ENCODE results near the gene AFF4. TPM values are rescaled to one million over a fixed set of nuclear protein-coding genes. Genes with fewer than 3 reads are reported as not detected.

Gene AFF4
- total RNA-seq, 2 donors from 2014 or later, result 39.7 to 40.4 TPM

- Mint-ChIP-seq H3K4me1 (ENCODE audit: low read depth in 2 of 2) (peaks cover 9 to 12% of the 10 kb centered on the region in 2 donors), H3K9me3 (no peaks in the 10 kb centered on the region), H3K27me3 (no peaks in the 10 kb centered on the region), H3K27ac (peak overlapping the region; percentile 15 to 57), H3K36me3 (peaks cover 32% of the 10 kb centered on the region), H3K4me3 (no peak overlapping the region)
- ATAC-seq, result no peak
- no peak for DNase-seq (ENCODE audit: low spot score)
Measured at GRCh38 chr5:132895719-132896305, 67.6 kb downstream of the AFF4 start.

GRCh38 chr5:132890817-132891216 lies 72.6 kb downstream of the AFF4 start:
- Mint-ChIP-seq H3K27me3 (no peaks in the 10 kb centered on the region), H3K9me3 (no peaks in the 10 kb centered on the region), H3K4me3 (no peak overlapping the region), H3K4me1 (ENCODE audit: low read depth in 2 of 2) (peaks cover 0 to 8% of the 10 kb centered on the region in 2 donors), H3K36me3 (peaks cover 34% of the 10 kb centered on the region), H3K27ac (no peak overlapping the region)
- no peak for ATAC-seq
- DNase-seq (ENCODE audit: low spot score), result no peak

- ATAC-seq (no peak), DNase-seq (ENCODE audit: low spot score) (no peak)
- peaks cover 0 to 8% of the 10 kb centered on the region in 2 donors for H3K4me1 Mint-ChIP-seq (ENCODE audit: low read depth in 2 of 2)
- H3K27me3 Mint-ChIP-seq, result no peaks in the 10 kb centered on the region
- H3K27ac Mint-ChIP-seq, result no peak overlapping the region
- H3K9me3 Mint-ChIP-seq, result no peaks in the 10 kb centered on the region
- no peak overlapping the region for H3K4me3 Mint-ChIP-seq
- H3K36me3 Mint-ChIP-seq, result peaks cover 30% of the 10 kb centered on the region
Measured at GRCh38 chr5:132889501-132889900, 73.9 kb downstream of the AFF4 start.

- Mint-ChIP-seq H3K27ac (peak overlapping the region in 1 of 2 donors; percentile 30), H3K36me3 (peaks cover 32% of the 10 kb centered on the region), H3K9me3 (no peaks in the 10 kb centered on the region), H3K4me3 (no peak overlapping the region), H3K4me1 (ENCODE audit: low read depth in 2 of 2) (peaks cover 0 to 6% of the 10 kb centered on the region in 2 donors), H3K27me3 (no peaks in the 10 kb centered on the region)
- ATAC-seq, result no peak
- no peak for DNase-seq (ENCODE audit: low spot score)
Measured at GRCh38 chr5:132887283-132887682, 76.2 kb downstream of the AFF4 start.

- peaks cover 26% of the 10 kb centered on the region for H3K36me3 Mint-ChIP-seq
- DNase-seq (ENCODE audit: low spot score), result no peak
- H3K9me3 Mint-ChIP-seq, result no peaks in the 10 kb centered on the region
- ATAC-seq, result no peak
- H3K4me1 Mint-ChIP-seq (ENCODE audit: low read depth in 2 of 2), result peaks cover 0 to 6% of the 10 kb centered on the region in 2 donors
- H3K27ac Mint-ChIP-seq, result peak overlapping the region in 1 of 2 donors; percentile 30
- no peak overlapping the region for H3K4me3 Mint-ChIP-seq
- no peaks in the 10 kb centered on the region for H3K27me3 Mint-ChIP-seq
Measured at GRCh38 chr5:132886064-132886823, 77.2 kb downstream of the AFF4 start.

GRCh38 chr5:132884548-132884947 lies 78.9 kb downstream of the AFF4 start:
- DNase-seq (ENCODE audit: low spot score), result no peak
- peak overlapping the region; percentile 50 to 67 for H3K27ac Mint-ChIP-seq
- H3K27me3 Mint-ChIP-seq, result no peaks in the 10 kb centered on the region
- no peaks in the 10 kb centered on the region for H3K9me3 Mint-ChIP-seq
- peaks cover 0 to 4% of the 10 kb centered on the region in 2 donors for H3K4me1 Mint-ChIP-seq (ENCODE audit: low read depth in 2 of 2)
- peaks cover 26% of the 10 kb centered on the region for H3K36me3 Mint-ChIP-seq
- ATAC-seq, result no peak
- no peak overlapping the region for H3K4me3 Mint-ChIP-seq

GRCh38 chr5:132883261-132883834 lies 80.1 kb downstream of the AFF4 start:
- peaks cover 0 to 4% of the 10 kb centered on the region in 2 donors for H3K4me1 Mint-ChIP-seq (ENCODE audit: low read depth in 2 of 2)
- ATAC-seq (peak in 1 of 2 donors; percentile 63), DNase-seq (ENCODE audit: low spot score) (no peak)
- no peaks in the 10 kb centered on the region for H3K9me3 Mint-ChIP-seq
- H3K27ac Mint-ChIP-seq, result peak overlapping the region; percentile 50 to 67
- H3K27me3 Mint-ChIP-seq, result no peaks in the 10 kb centered on the region
- peaks cover 26% of the 10 kb centered on the region for H3K36me3 Mint-ChIP-seq
- H3K4me3 Mint-ChIP-seq, result no peak overlapping the region

GRCh38 chr5:132877938-132878337 lies 85.5 kb downstream of the AFF4 start:
- no peak for DNase-seq (ENCODE audit: low spot score)
- Mint-ChIP-seq H3K27me3 (no peaks in the 10 kb centered on the region), H3K9me3 (no peaks in the 10 kb centered on the region), H3K4me3 (no peak overlapping the region), H3K36me3 (peaks cover 5% of the 10 kb centered on the region), H3K4me1 (ENCODE audit: low read depth in 2 of 2) (peaks cover 0 to 3% of the 10 kb centered on the region in 2 donors), H3K27ac (no peak overlapping the region)
- ATAC-seq, result no peak

- DNase-seq (ENCODE audit: low spot score) (no peak), ATAC-seq (no peak)
- no peaks in the 10 kb centered on the region for H3K9me3 Mint-ChIP-seq
- H3K4me3 Mint-ChIP-seq, result no peak overlapping the region
- no peaks in the 10 kb centered on the region for H3K27me3 Mint-ChIP-seq
- H3K36me3 Mint-ChIP-seq, result no peaks in the 10 kb centered on the region
- H3K4me1 Mint-ChIP-seq (ENCODE audit: low read depth in 2 of 2), result peaks cover 0 to 3% of the 10 kb centered on the region in 2 donors
- no peak overlapping the region for H3K27ac Mint-ChIP-seq
Measured at GRCh38 chr5:132877466-132877865, 86.0 kb downstream of the AFF4 start.

GRCh38 chr5:132876020-132876759 lies 87.2 kb downstream of the AFF4 start:
- Mint-ChIP-seq H3K4me3 (no peak overlapping the region), H3K36me3 (no peaks in the 10 kb centered on the region), H3K27me3 (no peaks in the 10 kb centered on the region), H3K9me3 (no peaks in the 10 kb centered on the region), H3K27ac (no peak overlapping the region), H3K4me1 (ENCODE audit: low read depth in 2 of 2) (peaks cover 0 to 3% of the 10 kb centered on the region in 2 donors)
- no peak for ATAC-seq
- DNase-seq (ENCODE audit: low spot score), result no peak

- H3K36me3 Mint-ChIP-seq, result no peaks in the 10 kb centered on the region
- no peaks in the 10 kb centered on the region for H3K9me3 Mint-ChIP-seq
- DNase-seq (ENCODE audit: low spot score), result no peak
- no peak overlapping the region for H3K4me3 Mint-ChIP-seq
- H3K4me1 Mint-ChIP-seq (ENCODE audit: low read depth in 2 of 2), result peaks cover under 1 to 3% of the 10 kb centered on the region in 2 donors
- no peak for ATAC-seq
- no peaks in the 10 kb centered on the region for H3K27me3 Mint-ChIP-seq
- H3K27ac Mint-ChIP-seq, result no peak overlapping the region
Measured at GRCh38 chr5:132873930-132874271, 89.5 kb downstream of the AFF4 start.

GRCh38 chr5:132873119-132873929 lies 90.1 kb downstream of the AFF4 start, which contains the start of gene LEAP2:
Gene LEAP2 (plus strand): TSS chr5:132873668. CDS start chr5:132873695, 27 bp downstream.
- peaks cover 3 to 4% of the 10 kb centered on the region in 2 donors for H3K4me1 Mint-ChIP-seq (ENCODE audit: low read depth in 2 of 2)
- H3K36me3 Mint-ChIP-seq, result no peaks in the 10 kb centered on the region
- no peaks in the 10 kb centered on the region for H3K27me3 Mint-ChIP-seq
- DNase-seq (ENCODE audit: low spot score), result no peak
- peak within 1 kb of the TSS; percentile 7 to 15 for H3K27ac Mint-ChIP-seq
- no peak within 1 kb of the TSS for H3K4me3 Mint-ChIP-seq
- ATAC-seq, result no peak
- no peaks in the 10 kb centered on the region for H3K9me3 Mint-ChIP-seq

- Mint-ChIP-seq H3K27ac (peak overlapping the region; percentile 7 to 15), H3K9me3 (no peaks in the 10 kb centered on the region), H3K27me3 (no peaks in the 10 kb centered on the region), H3K36me3 (no peaks in the 10 kb centered on the region), H3K4me1 (ENCODE audit: low read depth in 2 of 2) (peaks cover 3 to 4% of the 10 kb centered on the region in 2 donors), H3K4me3 (no peak overlapping the region)
- ATAC-seq (no peak), DNase-seq (ENCODE audit: low spot score) (no peak)
Measured at GRCh38 chr5:132872788-132873118, 90.7 kb downstream of the AFF4 start.

All from natural killer cell treated with Interleukin-12 subunit alpha and Interleukin-12 subunit beta and Interleukin-15 and Interleukin-18, amount 100 ng/mL, for 72 hours (primary cell).